Measurements from ENCODE around the gene PLCB4.
"Not testable (repeated sequence)": the region's sequence is repeated elsewhere in the genome, so short reads cannot be mapped to it uniquely, and the experiment has no call there.

Gene PLCB4

DNA sequence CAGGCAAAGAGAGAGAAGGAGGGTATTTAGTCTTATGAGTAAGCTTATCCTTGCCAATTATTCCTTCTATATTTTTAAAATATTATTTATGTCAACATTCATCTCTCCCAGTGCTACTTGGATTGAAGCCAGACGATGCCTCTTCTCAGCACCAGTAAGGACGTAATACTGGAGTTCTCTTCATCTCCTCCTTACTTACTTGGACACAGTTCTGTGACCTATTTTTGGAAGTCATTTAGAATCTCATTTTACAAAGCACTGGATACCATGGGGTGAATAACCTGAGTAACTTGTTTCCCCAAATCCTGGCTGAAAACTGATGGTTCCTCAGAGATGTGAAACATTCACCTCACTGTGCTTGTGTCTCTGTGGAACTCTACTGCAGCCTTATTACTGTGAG lies 308.1 kb downstream of the PLCB4 start:
- no peaks in the 10 kb centered on the region for H3K27me3 ChIP-seq (ENCODE audit: control insufficient read depth, insufficient read depth, low read length)
- H3K9me3 ChIP-seq (ENCODE audit: control insufficient read depth, insufficient read depth, low read length) = no peaks in the 10 kb centered on the region
- peaks cover 43% of the 10 kb centered on the region for H3K4me1 ChIP-seq (ENCODE audit: control insufficient read depth, insufficient read depth, low read length)
- H3K27ac ChIP-seq (ENCODE audit: low read depth, low read length) = no peak overlapping the region
- no peak overlapping the region for H3K9ac ChIP-seq (ENCODE audit: low read depth, low read length)
- H3K4me3 ChIP-seq (ENCODE audit: low read depth, low read length) = no peak overlapping the region
- H3K36me3 ChIP-seq (ENCODE audit: control insufficient read depth, insufficient read depth, low read length) = no peaks in the 10 kb centered on the region

DNA sequence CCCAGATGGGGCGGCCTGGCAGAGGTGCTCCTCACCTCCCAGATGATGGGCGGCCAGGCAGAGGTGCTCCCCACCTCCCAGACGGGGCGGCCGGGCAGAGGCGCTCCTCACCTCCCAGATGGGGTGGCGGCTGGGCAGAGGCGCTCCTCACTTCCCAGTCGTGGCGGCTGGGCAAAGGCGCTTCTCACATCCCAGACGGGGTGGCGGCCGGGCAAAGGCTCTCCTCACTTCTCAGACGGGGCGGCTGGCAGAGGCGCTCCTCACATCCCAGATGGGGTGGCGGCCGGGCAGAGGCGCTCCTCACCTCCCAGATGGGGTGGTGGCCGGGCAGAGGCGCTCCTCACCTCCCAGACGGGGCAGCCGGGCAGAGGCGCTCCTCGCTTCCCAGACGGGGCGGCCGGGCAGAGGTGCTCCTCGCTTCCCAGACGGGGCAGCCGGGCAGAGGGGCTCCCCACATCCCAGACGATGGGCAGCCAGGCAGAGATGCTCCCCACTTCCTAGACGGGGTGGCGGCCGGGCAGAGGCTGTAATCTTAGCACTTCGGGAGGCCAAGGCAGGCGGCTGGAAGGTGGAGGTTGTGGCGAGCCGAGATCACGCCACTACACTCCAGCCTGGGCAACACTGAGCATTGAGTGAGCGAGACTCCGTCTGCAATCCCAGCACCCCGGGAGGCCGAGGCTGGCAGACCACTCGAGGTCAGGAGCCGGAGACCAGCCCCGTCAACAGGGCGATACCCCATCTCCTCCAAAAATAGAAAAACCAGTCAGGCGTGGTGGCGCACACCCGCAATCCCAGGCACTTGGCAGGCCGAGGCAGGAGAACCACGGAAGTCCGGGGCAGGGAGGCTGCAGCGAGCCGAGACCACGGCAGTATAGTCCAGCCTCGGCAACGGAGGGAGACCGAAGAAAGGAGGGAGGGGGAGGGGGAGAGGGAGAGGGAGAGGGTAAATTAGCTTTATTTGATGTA lies 316.7 kb downstream of the PLCB4 start:
- H3K27me3 ChIP-seq (ENCODE audit: control insufficient read depth, insufficient read depth, low read length); H3K9ac ChIP-seq (ENCODE audit: low read depth, low read length); H3K27ac ChIP-seq (ENCODE audit: low read depth, low read length); H3K4me3 ChIP-seq (ENCODE audit: low read depth, low read length): not testable (repeated sequence)
- Histone ChIP-seq H3K9me3 (ENCODE audit: control insufficient read depth, insufficient read depth, low read length) (peaks cover 17% of the 10 kb centered on the region), H3K4me1 (ENCODE audit: control insufficient read depth, insufficient read depth, low read length) (peaks cover 12% of the 10 kb centered on the region; the same call in 1 of the 2 replicates), H3K36me3 (ENCODE audit: control insufficient read depth, insufficient read depth, low read length) (peaks cover 18% of the 10 kb centered on the region)

DNA sequence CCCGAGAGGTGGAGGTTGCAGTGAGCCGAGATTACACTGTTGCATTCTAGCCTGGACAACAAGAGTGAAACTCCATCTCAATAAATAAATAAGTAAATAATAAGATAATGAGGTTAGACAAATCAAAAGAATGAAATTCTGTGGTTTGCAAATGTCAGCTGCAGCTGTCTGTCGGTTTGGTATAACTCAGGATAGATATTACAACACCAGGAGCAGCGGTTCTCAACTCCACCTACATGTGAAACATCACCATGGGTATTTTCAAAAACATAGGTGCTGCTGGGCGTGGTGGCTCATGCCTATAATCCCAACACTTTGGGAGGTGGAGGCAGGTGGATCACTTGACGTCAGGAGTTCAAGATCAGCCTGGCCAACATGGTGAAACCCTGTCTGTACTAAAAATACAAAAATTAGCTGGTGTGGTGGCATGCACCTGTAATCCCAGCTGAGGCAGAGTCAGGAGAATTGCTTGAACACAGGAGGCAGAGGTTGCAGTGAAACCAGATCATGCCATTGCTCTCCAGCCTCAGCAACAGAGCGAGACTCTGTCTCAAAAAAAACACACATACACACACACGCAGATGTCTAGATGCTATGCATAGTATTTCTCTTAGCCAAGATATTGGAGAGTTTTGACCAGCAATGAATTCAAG lies 319.4 kb downstream of the PLCB4 start:
- Histone ChIP-seq H3K4me1 (ENCODE audit: control insufficient read depth, insufficient read depth, low read length) (peaks cover 12% of the 10 kb centered on the region; the same call in 1 of the 2 replicates), H3K4me3 (ENCODE audit: low read depth, low read length) (no peak overlapping the region), H3K27ac (ENCODE audit: low read depth, low read length) (no peak overlapping the region), H3K9me3 (ENCODE audit: control insufficient read depth, insufficient read depth, low read length) (peaks cover 17% of the 10 kb centered on the region), H3K9ac (ENCODE audit: low read depth, low read length) (no peak overlapping the region), H3K27me3 (ENCODE audit: control insufficient read depth, insufficient read depth, low read length) (no peaks in the 10 kb centered on the region), H3K36me3 (ENCODE audit: control insufficient read depth, insufficient read depth, low read length) (peaks cover 24% of the 10 kb centered on the region)

DNA sequence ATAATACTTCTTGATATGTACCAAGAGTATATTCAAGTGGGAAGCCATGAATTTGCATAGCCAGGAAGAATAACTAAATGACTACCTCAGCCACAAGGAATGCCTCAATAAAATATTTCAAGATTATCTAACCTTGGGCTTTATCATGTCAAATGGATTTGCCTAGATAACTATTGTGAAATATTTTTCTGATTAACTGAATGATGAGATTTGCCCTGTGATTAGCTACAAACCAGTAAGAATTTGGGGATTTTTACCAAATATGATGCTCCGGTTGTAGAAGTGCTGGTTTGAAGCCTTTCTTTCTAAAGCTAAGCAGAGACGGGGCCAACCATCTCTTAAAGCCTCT lies 319.9 kb downstream of the PLCB4 start:
- Histone ChIP-seq H3K4me3 (ENCODE audit: low read depth, low read length) (no peak overlapping the region), H3K36me3 (ENCODE audit: control insufficient read depth, insufficient read depth, low read length) (peaks cover 24% of the 10 kb centered on the region), H3K9ac (ENCODE audit: low read depth, low read length) (no peak overlapping the region), H3K4me1 (ENCODE audit: control insufficient read depth, insufficient read depth, low read length) (peaks cover 16% of the 10 kb centered on the region), H3K27ac (ENCODE audit: low read depth, low read length) (no peak overlapping the region), H3K9me3 (ENCODE audit: control insufficient read depth, insufficient read depth, low read length) (peaks cover 17% of the 10 kb centered on the region), H3K27me3 (ENCODE audit: control insufficient read depth, insufficient read depth, low read length) (no peaks in the 10 kb centered on the region)

DNA sequence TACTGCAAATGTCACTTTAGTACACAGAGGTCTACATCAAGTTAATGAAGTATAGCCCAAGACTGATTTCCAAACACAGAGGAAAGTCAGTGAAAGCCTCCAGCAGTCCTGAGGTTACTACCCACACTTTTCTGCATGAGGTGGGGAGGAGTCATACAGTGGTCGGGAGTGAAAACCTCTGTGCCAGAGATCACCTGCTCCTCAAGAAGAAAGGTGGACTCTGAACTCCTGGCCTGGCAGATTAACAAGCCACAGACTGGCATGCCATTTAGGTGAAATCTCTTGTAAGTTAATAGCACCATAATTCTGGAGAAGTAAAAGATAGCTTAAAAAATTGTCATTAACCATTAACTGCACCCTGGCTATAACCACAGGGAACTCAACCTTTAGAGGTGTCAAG lies 320.5 kb downstream of the PLCB4 start:
- Histone ChIP-seq H3K36me3 (ENCODE audit: control insufficient read depth, insufficient read depth, low read length) (peaks cover 19% of the 10 kb centered on the region), H3K9me3 (ENCODE audit: control insufficient read depth, insufficient read depth, low read length) (peaks cover 11% of the 10 kb centered on the region), H3K4me1 (ENCODE audit: control insufficient read depth, insufficient read depth, low read length) (peaks cover 16% of the 10 kb centered on the region), H3K9ac (ENCODE audit: low read depth, low read length) (no peak overlapping the region), H3K27me3 (ENCODE audit: control insufficient read depth, insufficient read depth, low read length) (no peaks in the 10 kb centered on the region), H3K4me3 (ENCODE audit: low read depth, low read length) (no peak overlapping the region), H3K27ac (ENCODE audit: low read depth, low read length) (no peak overlapping the region)

DNA sequence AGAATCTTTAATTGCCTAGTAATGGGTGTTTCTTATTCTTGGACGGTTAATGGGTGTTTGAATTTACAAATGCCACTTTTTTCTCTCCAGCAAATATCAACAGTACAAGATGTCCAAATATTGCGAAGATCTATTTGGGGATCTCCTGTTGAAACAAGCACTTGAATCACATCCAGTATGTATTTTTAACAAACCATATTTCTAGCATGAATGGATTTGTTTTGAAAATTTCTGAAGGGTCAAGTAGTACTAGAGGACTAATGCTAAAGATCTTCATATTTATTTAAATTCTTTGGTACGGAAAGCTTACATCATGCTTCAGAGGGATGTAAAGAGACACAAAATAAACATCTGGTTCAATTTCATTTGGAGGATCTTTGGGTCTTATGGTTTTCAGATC lies 321.6 kb downstream of the PLCB4 start:
- no peak overlapping the region for H3K27ac ChIP-seq (ENCODE audit: low read depth, low read length)
- peaks cover 16% of the 10 kb centered on the region for H3K4me1 ChIP-seq (ENCODE audit: control insufficient read depth, insufficient read depth, low read length)
- no peak overlapping the region for H3K4me3 ChIP-seq (ENCODE audit: low read depth, low read length)
- no peaks in the 10 kb centered on the region for H3K27me3 ChIP-seq (ENCODE audit: control insufficient read depth, insufficient read depth, low read length)
- no peak overlapping the region for H3K9ac ChIP-seq (ENCODE audit: low read depth, low read length)
- H3K9me3 ChIP-seq (ENCODE audit: control insufficient read depth, insufficient read depth, low read length) = peaks cover 7% of the 10 kb centered on the region
- peaks cover 19% of the 10 kb centered on the region for H3K36me3 ChIP-seq (ENCODE audit: control insufficient read depth, insufficient read depth, low read length)

DNA sequence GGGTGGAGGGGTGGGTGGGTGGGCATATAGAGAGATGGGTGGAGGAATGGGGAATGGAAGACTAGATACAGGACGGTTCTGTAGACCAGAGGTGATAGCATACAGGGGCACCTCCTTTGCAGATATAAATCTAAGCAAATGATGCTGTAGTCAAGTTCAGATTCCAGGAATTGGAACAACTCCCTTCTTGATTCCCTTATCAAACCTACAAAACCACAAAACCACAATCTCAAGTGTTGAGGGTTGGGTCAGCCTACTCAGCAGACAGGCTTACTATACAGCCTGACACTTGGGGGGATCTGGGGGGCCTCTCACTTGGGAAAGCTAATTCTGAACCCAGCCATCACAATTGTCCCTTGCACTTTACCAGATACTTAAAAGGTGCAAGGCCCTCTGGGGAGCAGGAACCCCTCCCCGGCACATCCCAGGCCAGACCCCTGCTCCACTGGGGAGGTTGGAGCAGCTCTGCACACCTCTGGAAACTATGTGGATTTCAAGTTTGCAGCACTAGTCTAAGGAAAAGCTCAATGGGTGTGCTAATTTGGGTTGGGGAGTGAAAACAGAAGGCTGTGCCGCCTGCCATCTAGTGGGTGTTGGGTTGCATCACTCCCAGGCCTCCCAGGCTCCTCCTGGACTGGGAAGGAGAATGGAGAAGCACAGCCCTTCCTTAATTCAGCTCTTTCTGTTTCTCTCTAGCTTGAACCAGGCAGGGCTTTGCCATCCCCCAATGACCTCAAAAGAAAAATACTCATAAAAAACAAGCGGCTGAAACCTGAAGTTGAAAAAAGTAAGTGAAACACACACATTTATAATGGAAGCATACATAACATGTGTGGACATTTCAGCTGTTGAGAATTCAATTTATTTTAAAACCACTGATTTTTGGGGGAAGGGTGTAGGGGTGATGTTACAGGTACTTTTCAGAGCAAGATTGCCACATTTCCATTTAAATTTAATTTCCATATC lies 324.3 kb downstream of the PLCB4 start:
- H3K9ac ChIP-seq (ENCODE audit: low read depth, low read length) = no peak overlapping the region
- peaks cover 19% of the 10 kb centered on the region for H3K4me1 ChIP-seq (ENCODE audit: control insufficient read depth, insufficient read depth, low read length)
- no peak overlapping the region for H3K4me3 ChIP-seq (ENCODE audit: low read depth, low read length)
- H3K27ac ChIP-seq (ENCODE audit: low read depth, low read length) = no peak overlapping the region
- H3K9me3 ChIP-seq (ENCODE audit: control insufficient read depth, insufficient read depth, low read length) = no peaks in the 10 kb centered on the region
- H3K27me3 ChIP-seq (ENCODE audit: control insufficient read depth, insufficient read depth, low read length) = no peaks in the 10 kb centered on the region
- peaks cover 17% of the 10 kb centered on the region for H3K36me3 ChIP-seq (ENCODE audit: control insufficient read depth, insufficient read depth, low read length)

DNA sequence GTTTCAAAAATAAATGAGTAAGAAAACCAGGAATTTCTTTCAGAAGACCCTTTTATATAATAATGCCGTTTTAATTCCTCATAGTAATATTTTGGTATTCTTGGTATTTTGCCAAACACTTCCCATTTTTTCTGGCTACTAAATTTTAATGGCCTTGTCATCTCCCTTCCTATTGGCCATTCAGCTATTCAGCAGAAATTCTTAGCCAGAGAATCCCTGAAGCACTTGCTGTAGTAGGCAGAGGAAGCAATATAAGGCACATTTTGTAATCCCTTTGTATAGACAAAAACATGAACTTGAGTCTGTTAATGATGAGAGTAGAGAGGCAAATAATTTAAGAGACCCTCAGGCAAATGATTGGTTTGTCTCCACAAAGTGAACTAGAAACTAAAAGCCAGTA lies 327.1 kb downstream of the PLCB4 start:
- no peak overlapping the region for H3K27ac ChIP-seq (ENCODE audit: low read depth, low read length)

DNA sequence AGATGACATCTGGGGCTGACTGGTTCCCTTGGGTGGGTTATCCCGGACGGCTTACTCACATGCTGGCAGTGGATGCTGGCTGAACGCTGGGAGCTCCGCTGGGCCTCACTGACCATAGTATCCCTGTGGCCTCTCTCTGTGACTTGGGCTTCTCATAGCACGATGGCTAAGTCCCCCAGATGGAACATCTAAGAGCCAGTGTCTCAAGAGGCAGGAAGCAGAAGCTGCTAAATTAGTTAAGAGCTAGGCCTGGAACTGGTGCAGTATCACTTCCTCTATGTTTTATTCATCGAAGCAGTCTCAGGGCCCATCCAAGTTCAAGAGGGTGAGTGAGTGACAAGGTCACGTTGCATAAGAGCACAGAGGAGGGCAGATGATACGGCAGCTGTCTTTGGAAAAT lies 329.0 kb downstream of the PLCB4 start:
- H3K4me3 ChIP-seq (ENCODE audit: low read depth, low read length) = no peak overlapping the region
- no peak overlapping the region for H3K27ac ChIP-seq (ENCODE audit: low read depth, low read length)
- peaks cover 21% of the 10 kb centered on the region for H3K4me1 ChIP-seq (ENCODE audit: control insufficient read depth, insufficient read depth, low read length)
- H3K9me3 ChIP-seq (ENCODE audit: control insufficient read depth, insufficient read depth, low read length) = no peaks in the 10 kb centered on the region
- H3K36me3 ChIP-seq (ENCODE audit: control insufficient read depth, insufficient read depth, low read length) = peaks cover 27% of the 10 kb centered on the region
- no peaks in the 10 kb centered on the region for H3K27me3 ChIP-seq (ENCODE audit: control insufficient read depth, insufficient read depth, low read length)
- H3K9ac ChIP-seq (ENCODE audit: low read depth, low read length) = no peak overlapping the region

More for the DNA sequence above, 327.1 kb downstream of the PLCB4 start:
- H3K27me3 ChIP-seq (ENCODE audit: control insufficient read depth, insufficient read depth, low read length) = no peaks in the 10 kb centered on the region
- H3K9ac ChIP-seq (ENCODE audit: low read depth, low read length) = no peak overlapping the region
- peaks cover 21% of the 10 kb centered on the region for H3K4me1 ChIP-seq (ENCODE audit: control insufficient read depth, insufficient read depth, low read length)
- no peak overlapping the region for H3K4me3 ChIP-seq (ENCODE audit: low read depth, low read length)
- H3K9me3 ChIP-seq (ENCODE audit: control insufficient read depth, insufficient read depth, low read length) = no peaks in the 10 kb centered on the region
- H3K36me3 ChIP-seq (ENCODE audit: control insufficient read depth, insufficient read depth, low read length) = peaks cover 15% of the 10 kb centered on the region

DNA sequence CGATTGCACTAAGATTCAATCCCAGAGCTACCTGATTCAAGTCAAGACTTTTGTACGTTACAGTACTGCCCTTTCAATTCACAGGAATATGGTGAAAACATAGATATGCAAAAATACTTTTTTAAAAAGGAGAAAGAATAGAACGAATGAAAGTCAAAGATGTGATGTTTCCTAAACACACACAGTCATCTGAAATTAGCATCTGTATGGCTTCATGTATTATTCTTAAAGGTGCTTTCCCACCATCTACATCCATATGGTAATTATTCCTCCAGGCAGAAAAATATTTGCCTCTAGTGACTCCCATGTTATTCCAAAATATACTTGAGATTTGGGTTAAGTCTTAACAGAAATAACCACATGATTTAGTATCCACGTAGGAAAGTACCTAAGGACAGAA lies 330.0 kb downstream of the PLCB4 start:
- peaks cover 17% of the 10 kb centered on the region for H3K4me1 ChIP-seq (ENCODE audit: control insufficient read depth, insufficient read depth, low read length)
- no peak overlapping the region; the same call in 1 of the 2 replicates for H3K4me3 ChIP-seq (ENCODE audit: low read depth, low read length)
- peak overlapping the region; percentile 30 for H3K27ac ChIP-seq (ENCODE audit: low read depth, low read length)
- no peaks in the 10 kb centered on the region for H3K9me3 ChIP-seq (ENCODE audit: control insufficient read depth, insufficient read depth, low read length)
- peaks cover 32% of the 10 kb centered on the region for H3K36me3 ChIP-seq (ENCODE audit: control insufficient read depth, insufficient read depth, low read length)
- H3K27me3 ChIP-seq (ENCODE audit: control insufficient read depth, insufficient read depth, low read length) = no peaks in the 10 kb centered on the region
- no peak overlapping the region for H3K9ac ChIP-seq (ENCODE audit: low read depth, low read length)

Measured in HUES48 (cell line).